GM18502 (cell line): ENCODE data around the gene RNF8.
"Not testable (repeated sequence)": the region's sequence is repeated elsewhere in the genome, so short reads cannot be mapped to it uniquely, and the experiment has no call there.

ENCODE experiments used
- ATAC-seq: cut with Tn5 transposase; IDR thresholded peaks from one replicate; pipeline ENCODE4 v1.9.1; 2021; ENCODE audit warnings: mild to moderate bottlenecking; ENCODE audit not compliant: unreplicated experiment, poor library complexity

Gene RNF8

DNA sequence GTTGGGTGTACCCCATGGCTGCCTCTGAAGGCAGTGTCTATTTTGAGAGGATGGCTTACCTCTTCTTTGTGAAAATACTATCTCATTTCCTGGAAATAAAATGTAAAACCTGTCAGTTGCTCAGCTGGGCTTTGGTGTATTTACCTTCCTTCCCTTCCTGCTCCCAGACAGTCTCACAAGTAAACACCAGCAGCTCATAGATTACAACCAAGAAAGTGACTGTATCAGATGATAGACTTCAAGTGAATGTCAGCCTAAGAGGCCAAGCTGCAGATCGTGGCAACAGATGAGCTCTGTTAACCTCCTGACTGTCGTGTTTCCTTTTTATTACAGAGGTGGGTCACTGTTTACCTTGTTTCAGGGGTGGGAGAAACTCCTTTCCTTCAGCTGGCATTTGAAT, 37.3 kb downstream of the RNF8 start:
- ATAC-seq: no peak

DNA sequence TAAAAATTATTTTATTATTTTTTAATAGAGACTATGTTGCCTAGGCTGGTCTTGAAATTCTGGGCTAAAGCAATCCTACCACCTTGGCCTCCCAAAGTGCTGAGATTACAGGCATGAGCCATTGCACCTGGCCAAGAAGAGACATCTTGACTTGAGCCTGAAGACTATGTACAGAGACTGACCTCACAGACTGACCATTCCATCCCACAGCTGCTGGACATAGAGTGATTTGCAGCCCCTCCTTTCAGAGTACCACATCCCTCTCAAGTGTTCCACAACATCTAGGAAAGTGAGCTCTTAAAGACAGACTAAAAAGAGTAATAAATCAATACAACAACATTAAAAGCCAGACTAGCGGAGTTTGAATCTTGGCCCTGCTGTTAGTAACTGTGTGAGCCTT, 39.0 kb downstream of the RNF8 start:
- ATAC-seq: no peak

DNA sequence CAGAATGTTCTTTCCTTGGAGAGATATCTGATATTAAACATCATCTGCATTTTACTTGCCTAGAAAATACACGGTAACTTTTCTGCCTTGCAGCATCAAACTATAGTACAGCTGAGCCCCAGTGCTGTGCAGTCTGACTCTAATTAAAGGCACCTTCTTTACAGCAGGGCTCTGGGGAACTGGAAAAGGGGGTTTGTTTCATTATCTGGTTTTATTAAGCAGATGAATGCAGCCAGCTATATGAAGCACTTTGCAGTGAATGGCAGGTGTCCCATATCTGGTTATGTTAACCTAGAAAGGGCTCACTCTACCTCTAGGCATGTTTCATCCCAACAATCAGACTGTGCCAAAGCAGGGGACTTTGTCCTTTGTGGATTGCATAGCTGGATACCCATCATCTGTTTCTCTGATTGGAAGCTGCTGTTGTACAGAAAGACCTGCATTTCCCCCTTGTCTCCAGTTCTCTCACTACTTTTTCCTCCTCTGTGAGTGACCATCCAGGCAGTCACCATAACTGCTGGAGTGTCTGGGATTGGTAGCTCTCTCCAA, 39.7 kb downstream of the RNF8 start:
- ATAC-seq: no peak

DNA sequence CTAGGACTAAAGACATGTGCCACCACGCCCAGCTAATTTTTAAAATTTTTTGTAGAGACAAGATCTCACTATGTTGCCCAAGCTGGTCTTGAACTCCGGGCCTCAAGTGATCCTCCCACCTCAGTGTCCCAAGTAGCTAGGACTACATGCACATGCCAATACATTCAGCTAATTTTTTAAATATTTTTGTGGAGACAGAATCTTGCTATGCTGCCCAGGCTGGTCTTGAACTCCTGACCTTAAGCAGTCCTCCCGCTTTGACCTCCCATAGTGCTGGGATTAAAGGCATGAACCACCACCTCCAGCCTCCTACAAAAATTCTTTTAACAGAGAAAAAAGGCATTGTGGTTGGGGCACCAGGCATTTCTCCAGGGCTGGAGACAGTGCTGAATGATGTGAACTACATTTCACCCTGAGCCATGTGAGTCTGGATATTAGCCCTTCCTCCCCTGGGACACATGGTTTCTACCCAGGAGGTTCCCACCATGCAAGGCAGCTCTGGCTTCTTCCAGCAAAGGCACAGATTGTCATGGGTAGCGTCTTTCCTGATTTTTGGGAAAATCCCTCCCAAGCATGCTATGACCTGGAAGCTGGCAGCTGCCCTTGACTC, 42.9 kb downstream of the RNF8 start:
- ATAC-seq: no peak

DNA sequence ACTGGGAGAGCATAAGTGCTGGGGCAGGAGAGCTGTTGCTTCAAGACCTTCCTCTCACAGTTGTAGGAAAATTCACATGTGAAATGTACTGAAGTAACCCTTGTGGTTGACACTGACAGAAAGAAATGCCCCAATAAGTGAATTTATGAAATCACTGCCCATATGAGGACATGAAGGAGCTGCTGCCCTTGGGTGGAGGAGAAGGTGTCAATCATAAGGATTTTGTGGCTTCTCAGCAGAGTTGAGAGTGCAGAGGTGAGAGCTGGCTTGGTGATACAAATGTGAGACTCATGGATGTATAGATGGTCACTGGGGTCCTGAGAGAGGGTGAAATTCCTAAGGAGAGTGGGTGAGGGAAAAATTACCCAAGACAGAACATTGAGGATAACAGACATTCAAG, 45.3 kb downstream of the RNF8 start:
- no peak for ATAC-seq

DNA sequence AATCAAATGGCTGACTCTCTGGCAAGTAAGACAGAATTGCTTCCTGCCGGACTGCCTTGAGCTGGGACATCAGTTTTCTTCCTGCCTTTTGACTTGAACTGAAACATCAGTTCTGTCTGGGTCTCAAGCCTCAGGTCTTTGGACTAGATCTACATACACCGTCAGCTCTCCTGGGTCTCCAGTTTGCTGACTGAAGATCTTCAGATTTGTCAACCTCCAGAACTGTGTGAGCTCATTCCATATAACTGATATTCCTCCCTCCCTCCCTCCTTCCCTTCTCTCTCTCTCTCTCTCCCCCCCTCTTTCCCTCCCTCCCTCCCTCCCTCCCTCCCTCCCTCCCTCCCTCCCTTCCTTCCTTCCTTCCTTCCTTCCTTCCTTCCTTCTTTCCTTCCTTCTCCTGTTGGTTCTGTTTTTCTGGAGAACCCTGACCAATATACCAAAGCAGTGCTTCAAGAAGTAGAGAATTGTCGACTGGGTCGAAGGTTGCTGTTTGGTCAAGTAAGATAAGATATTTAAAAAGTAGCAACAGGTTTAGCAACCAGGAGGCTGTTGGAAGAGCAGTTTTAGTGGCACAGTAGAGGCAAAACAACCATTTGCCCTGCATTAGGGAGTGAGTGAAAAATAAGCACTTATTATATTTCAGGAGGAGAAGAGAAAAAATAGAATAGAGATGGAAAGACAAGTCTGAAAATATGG, 46.2 kb downstream of the RNF8 start:
- ATAC-seq: no peak

DNA sequence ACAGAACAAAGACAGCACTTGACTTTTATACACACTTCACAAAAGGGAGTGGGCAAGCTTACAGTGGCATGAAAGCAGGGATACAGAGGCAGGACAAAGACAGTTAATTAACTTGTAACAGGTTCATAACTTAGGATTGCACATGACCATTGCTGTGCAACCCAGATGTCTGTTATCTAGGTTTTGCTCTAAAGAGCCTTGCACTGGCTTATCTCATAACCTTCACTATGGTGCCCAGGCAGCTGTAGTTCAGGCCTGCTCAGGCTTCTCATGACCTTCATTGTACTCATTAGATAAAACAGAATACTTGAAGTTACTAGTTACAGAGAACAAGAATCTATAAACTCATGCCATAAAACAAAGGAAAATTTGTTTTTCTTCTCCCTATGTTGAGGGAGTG, 47.9 kb downstream of the RNF8 start:
- not testable (repeated sequence) for ATAC-seq

DNA sequence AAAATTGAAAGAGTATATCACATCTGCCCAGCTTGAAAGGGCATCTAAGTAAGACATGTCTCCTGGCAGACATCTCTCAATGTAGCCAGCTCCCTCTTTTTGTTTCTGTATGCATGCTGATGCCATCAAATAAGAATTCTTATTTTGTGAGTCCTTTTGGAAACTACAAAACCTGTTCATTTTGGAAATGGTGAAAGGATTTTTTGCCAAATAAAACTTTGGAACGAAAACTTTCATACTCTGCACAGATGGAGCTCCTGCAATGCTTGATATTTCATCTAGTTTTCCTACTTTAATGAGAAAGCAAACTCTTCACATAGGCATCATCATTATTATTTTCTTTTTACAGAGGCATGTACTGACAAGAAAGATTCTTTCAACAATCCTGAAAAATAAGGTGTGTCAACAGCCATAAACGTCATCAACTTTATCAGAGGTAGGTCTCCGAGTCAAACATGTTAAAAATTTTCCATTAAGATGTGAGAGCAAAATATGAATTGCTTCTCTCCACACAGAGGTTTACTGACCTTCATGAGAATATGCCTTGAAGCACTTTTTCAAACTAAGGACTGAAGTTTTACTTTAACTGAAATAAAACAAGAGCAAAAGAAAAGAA, 53.1 kb downstream of the RNF8 start:
- ATAC-seq: no peak

DNA sequence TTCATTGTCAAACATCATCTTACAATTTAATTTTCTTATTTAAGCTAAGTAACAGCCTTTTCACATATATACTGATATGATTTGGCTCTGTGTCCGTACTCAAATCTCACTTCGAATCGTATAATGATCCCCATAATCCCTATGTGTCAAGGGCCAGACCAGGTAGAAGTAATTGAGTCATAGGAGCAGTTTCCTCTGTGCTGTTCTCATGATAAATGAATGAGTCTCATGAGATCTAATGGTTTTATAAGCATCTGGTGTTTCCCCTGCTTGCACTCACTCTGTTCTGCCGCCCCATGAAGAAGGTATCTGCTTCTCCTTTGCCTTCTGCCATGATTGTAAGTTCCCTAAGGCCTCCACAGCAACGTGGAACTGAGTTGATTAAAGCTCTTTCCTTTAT, 54.2 kb downstream of the RNF8 start:
- no peak for ATAC-seq

DNA sequence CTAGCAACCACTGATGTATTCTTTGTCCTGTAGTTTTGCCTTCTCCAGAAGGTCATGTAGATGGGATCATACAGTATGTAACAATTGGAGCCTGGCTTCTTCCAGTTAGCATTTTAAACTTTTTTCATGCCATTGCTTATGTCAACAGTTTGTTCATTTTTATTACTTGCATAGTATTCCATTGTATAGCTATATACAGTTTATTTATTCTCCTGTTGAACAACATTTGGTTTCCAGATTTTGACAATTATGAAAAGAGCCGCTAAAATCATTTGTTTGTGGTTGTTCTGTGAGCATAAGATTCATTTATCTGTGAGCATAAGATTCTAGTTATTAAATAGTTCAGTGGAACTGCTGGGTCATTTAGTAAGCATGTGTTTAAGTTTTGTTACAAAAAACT, 55.7 kb downstream of the RNF8 start:
- ATAC-seq: no peak

DNA sequence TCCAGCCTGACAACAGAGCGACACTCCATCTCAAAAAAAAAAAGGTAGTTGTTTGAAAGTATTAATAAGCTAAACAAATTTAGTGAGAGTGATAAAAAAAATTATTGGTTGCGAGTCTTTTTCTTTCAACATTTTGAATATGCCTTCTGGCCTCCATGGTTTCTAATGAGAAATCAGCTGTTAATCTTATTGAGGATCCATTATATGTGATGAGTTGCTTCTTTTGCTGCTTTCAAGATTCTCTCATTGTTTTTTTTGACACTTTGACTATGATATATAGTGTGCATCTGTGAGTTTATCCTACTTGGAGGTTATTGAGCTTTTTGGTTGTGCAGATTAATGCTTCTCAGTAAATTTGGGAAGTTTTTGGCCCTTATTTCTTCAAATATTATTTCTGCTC, 63.6 kb downstream of the RNF8 start:
- no peak for ATAC-seq

DNA sequence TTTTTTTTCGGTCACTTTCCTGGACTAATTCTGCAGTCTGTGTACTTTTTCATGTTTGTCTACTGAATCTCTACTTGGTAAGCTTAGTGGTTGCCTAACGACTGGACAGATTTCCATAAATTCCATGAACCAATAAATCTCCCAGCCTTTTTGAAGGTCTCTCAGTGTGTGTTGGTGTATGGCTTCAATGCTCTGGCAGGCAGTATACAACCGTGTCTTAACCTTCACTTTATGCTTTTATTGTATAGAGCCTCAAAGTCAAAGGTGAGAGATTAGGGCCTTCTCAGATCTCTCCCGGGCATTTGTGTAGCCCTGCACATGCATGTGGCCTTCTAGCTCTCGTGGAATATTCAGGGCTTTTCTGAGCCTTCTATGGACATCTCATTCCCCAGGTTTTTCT, 64.9 kb downstream of the RNF8 start:
- no peak for ATAC-seq

DNA sequence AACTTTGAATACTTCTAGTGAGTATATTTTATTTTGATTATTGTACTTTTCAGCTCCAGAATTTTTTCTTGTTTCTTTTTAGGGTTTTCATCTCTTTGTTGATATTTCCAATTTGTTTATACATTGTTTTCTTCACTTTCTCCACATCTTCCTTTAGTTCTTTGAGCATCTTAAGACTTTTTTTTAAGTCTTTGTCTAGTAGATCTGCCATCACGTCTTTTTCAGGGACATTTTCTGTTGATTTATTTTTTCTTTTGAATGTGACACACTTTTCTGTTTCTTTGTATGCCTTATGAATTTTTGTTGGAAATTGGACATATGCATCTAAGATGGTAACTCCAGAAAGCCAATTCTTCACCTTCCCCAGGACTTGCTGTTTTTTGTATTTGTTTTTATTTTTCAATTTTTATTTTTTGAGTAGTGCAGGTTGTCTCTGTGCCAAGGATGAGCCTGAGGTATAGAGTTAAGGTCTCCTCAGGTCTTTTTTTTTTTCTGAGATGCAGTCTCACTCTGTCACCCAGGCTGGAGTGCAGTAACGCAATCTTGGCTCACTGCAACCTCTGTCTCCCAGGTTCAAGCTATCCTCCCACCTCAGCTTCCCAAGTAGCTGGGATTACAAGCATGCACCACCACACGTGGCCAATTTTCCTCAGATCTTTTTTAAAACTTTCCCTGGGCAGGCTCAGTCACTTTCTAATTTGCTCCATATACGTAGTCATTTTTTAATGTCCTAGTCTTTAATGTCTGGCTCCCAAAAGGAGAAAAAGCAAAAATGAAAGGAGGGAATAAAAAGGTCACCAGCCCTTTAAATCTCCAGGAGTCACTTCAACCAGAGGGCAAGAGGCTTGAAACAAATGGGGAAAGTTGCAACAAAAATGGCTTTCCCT, 72.5 kb downstream of the RNF8 start:
- no peak for ATAC-seq

DNA sequence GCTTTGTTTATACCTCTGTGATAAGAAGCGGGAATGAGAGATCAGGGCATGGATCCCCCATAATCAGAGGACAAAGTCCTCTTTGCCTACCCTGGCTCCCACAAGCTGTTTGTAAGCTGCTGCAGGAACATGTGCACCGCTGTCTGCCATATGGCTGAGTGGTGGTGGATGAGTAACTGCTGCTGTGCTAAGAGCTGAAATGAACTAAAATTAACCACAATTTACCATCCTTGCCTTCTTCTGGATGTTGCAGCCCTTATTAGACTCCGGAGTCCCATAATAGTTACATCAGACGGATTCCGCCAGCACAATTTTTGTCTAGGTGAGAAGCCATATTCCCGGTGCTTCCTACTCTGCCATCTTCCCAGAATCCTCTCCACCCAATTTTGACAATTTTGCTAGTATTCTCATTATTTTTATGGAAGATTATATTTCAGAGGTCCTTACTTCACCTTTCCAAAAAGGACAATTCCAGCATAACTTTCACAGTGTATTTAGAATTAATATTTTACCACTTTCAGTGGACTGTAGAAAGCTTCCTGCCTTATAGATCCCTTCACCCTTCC, 73.2 kb downstream of the RNF8 start:
- no peak for ATAC-seq

DNA sequence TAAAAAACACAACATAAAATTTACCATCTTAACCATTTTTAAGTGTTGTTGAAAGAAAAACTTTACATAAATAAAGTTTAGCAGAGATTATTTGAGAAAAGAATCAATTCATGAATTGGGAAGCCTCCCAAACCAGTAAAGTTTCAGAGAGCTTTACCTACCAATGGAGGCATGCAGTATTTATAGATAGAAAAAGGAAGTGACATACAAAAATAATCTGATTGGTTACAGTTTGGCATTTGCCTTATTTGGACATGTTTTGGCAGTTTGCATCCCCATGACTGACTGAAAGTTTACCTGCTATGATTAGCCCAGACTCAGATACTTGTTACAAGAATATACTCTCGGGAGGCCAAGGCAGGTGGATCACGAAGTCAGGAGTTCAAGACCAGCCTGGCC, 75.6 kb downstream of the RNF8 start:
- ATAC-seq: no peak

DNA sequence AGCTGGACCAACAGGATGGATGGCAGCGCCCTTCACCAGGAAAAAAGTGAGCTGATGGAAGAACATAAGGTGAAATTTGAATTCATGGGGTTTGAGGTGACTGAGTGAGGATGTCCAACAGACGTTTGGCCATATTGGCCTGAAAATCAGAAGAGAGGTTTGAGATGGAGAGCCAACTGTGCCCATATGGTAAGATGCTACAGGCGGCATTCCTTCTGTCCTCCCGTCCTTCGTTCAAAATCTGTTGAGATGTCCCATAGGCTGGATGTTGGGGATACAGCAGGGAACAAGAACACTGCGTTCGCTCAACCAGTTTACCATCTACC, 78.8 kb downstream of the RNF8 start:
- no peak for ATAC-seq

DNA sequence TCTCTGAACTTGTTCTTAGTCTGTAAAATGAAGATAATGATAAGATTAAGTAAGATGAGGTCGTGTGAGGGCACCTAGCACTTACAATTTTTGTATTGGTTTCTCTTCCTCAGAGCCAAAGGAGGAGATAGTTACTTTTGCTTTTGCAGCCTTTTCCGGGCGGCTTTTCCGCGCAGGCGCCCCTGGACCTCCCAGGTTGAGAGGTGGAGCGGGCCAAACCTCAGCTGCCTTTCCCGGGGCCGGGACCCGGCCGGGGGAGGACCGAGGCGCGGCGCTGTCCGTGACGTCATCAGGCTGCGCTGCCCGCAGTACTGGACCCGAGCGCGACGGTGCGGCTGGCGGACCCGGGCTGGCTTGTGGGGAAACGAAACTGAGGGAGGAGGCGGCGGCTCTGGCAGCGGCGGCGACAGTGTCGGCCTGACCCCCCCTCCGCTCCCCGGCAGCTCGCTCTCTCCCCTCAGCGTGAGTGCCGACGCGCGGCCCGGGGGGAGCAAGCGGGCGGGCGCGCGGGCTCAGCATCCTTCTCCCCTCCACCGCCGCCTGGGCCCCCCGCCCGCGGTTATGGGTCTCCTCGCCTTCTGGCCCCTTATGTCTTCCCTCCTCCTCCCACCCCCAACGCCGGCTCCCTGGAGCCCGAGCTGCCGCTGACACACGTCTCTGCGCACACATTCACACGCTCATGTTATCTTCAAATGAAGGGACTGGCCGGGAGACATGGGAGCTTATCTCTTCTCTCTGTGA, 79.3 kb downstream of the RNF8 start, which contains the start of gene CMTR1:
CMTR1 (plus strand) TSS at position 306 of the 741 bp plus-strand sequence. CDS start 2,409 bp downstream, outside the sequence.
- ATAC-seq: peak; percentile 91

DNA sequence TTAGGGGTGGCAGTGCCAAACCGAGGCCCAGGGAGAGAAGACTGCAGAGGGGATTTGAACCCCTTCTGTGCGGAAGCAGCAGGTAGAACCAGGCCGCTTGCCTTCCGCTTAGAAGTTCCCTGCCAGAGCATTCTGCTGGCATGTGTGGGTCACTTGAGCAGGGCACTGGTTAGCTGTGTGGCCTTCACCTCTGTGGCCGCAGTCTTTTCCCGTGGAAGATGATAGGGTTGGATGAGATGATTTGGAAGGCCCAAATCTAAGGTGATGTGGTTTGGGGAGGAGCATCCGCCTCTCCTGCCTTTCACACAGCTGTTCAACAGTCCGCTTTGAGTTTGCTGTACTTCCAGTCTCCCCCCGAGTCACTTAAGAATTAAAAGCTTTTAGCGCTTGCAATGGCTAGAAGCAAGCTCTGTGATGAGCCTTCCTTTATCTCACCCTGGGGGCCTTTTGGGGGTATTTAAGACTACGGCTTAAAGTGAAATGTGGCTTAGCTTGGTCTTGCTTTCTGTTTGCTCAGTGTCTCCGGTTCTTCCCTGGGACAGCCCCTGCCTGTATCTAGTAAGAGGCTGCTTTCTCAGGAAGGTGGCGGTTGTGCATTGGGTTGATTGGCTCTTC, 80.0 kb downstream of the RNF8 start:
- peak; percentile 30 for ATAC-seq

DNA sequence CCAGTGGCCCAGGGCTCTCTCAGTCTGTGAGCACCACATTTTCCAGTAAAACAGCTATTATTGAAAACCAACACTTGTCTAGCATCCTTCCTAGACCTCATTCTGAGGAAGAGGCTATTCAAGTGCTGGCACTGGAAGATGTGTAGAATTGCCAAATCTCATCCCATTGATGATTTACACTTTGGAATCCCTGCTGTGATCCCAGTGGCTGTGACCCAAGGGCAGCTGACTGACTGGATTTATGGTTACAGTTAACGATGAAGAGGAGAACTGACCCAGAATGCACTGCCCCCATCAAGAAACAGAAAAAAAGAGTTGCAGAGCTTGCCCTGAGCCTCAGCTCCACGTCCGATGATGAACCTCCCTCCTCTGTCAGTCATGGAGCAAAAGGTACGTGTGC, 81.6 kb downstream of the RNF8 start:
- ATAC-seq: no peak
